ENCODE results near the gene AFAP1.

DNA sequence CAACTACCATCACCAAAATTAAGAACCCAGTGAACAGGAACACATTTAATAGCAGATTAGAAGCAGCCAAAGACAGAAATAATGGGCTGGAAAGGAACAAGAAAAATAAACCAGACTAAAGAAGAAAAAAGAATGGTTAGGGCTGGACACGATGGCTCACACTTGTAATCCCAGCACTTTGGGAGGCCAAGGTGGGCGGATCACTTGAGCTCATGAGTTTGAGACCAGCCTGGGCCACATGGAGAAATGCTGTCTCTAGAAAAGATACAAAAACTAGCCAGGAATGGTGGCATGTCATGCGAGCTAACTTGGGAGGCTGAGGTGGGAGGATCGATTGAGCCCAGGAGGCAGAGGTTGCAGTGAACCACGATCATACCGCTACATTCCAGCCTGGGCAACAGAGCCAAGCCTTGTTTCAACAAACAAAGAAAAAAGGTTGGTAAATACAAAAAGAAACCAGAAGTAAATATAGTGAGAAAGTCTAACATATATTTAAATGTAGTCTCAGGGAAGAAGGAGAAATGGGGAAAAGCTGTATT, 102.0 kb downstream of the AFAP1 start:
- TF ChIP-seq KAT7 (CRISPR knock-in tag; IDR thresholded peaks at IDR 0.05; ENCODE audit: borderline replicate concordance) (no peak), NFYB (CRISPR knock-in tag; conservative IDR thresholded peaks at IDR 0.05; ENCODE audit: low read depth) (no peak), ATF2 (CRISPR knock-in tag; IDR thresholded peaks at IDR 0.05; ENCODE audit: borderline replicate concordance, low read depth) (no peak), JUN (CRISPR knock-in tag; IDR thresholded peaks at IDR 0.05) (no peak), ETV6 (CRISPR knock-in tag; IDR thresholded peaks at IDR 0.05) (no peak), SP1 (CRISPR knock-in tag; conservative IDR thresholded peaks at IDR 0.05) (no peak), CTCF (IDR thresholded peaks at IDR 0.05) (no peak), ZNF232 (CRISPR knock-in tag; IDR thresholded peaks at IDR 0.05) (no peak), TCF7 (CRISPR knock-in tag; IDR thresholded peaks at IDR 0.05; ENCODE audit: low read depth) (no peak), FOXP1 (CRISPR knock-in tag; IDR thresholded peaks at IDR 0.05; ENCODE audit: borderline replicate concordance) (no peak), HMGXB4 (CRISPR knock-in tag; IDR thresholded peaks at IDR 0.05) (no peak), HMGA2 (CRISPR knock-in tag; IDR thresholded peaks at IDR 0.05) (no peak)
- TF ChIP-seq, protein P1, sequence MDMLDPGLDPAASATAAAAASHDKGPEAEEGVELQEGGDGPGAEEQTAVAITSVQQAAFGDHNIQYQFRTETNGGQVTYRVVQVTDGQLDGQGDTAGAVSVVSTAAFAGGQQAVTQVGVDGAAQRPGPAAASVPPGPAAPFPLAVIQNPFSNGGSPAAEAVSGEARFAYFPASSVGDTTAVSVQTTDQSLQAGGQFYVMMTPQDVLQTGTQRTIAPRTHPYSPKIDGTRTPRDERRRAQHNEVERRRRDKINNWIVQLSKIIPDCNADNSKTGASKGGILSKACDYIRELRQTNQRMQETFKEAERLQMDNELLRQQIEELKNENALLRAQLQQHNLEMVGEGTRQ (CRISPR knock-in tag; IDR thresholded peaks at IDR 0.05), result no peak
